H7 (cell line): ENCODE measurements around the gene MASP1. TPM values are rescaled to one million over a fixed set of nuclear protein-coding genes. Genes with fewer than 3 reads are reported as not detected.
A peak's percentile ranks its signal among the peaks of the same experiment; 100 is the strongest.

Source experiments
- DNase-seq: peaks from one replicate; pipeline ENCODE4 v3.0.0; 2012
- H3K27me3 ChIP-seq: 2 replicates; pipeline ENCODE4 v1.6.0; 2011; ENCODE audit warnings: mild to moderate bottlenecking, low read length; ENCODE audit not compliant: control insufficient read depth, insufficient read depth
- H3K36me3 ChIP-seq: replicated peaks from 2 replicates; pipeline ENCODE4 v1.5.1; 2011; ENCODE audit warnings: low read length; ENCODE audit not compliant: control insufficient read depth, insufficient read depth
- H3K4me3 ChIP-seq: 2 replicates; pipeline ENCODE4 v1.5.1; 2011; ENCODE audit warnings: low read depth, mild to moderate bottlenecking, control low read depth, low read length, moderate library complexity; ENCODE audit not compliant: insufficient read depth
- total RNA-seq: library from RNA; depleted of rRNA; stranded (reverse); fragments of >200 nt; shearing (Covaris generic); gene quantifications from 2 replicates; pipeline ENCODE4 v1.2.3, GENCODE V29; 2014; rRNA removed

The MASP1 gene
- 1.2 and 4.1 TPM in 2 replicates for total RNA-seq

GRCh38 chr3:187291512-187292132 is at the start of gene MASP1:
Gene MASP1 (minus strand): TSS chr3:187291737. CDS start chr3:187291632, 105 bp downstream.
- Histone ChIP-seq H3K27me3 (peaks cover 1% of the 10 kb centered on the region), H3K36me3 (no peaks in the 10 kb centered on the region), H3K4me3 (peak within 1 kb of the TSS; percentile 62)
- DNase-seq: peak; percentile 55

- H3K36me3 ChIP-seq: no peaks in the 10 kb centered on the region
- no peak overlapping the region for H3K4me3 ChIP-seq
- H3K27me3 ChIP-seq: no peaks in the 10 kb centered on the region
- DNase-seq: no peak
These were observed 49.0 kb upstream of the MASP1 start for GRCh38 chr3:187340578-187340977.

GRCh38 chr3:187336322-187336721 is 44.8 kb upstream of the MASP1 start:
- no peaks in the 10 kb centered on the region for H3K36me3 ChIP-seq
- no peak for DNase-seq
- no peak overlapping the region for H3K4me3 ChIP-seq
- no peaks in the 10 kb centered on the region for H3K27me3 ChIP-seq

- Histone ChIP-seq H3K4me3 (no peak overlapping the region), H3K36me3 (no peaks in the 10 kb centered on the region), H3K27me3 (no peaks in the 10 kb centered on the region)
- no peak for DNase-seq
These were observed 43.4 kb upstream of the MASP1 start for GRCh38 chr3:187334904-187335303.

GRCh38 chr3:187328691-187329090 is 37.2 kb upstream of the MASP1 start:
- no peaks in the 10 kb centered on the region for H3K36me3 ChIP-seq
- DNase-seq: no peak
- no peak overlapping the region for H3K4me3 ChIP-seq
- no peaks in the 10 kb centered on the region for H3K27me3 ChIP-seq

- no peaks in the 10 kb centered on the region for H3K27me3 ChIP-seq
- H3K4me3 ChIP-seq: no peak overlapping the region
- H3K36me3 ChIP-seq: no peaks in the 10 kb centered on the region
- no peak for DNase-seq
These were observed 36.3 kb upstream of the MASP1 start for GRCh38 chr3:187327845-187328244.

GRCh38 chr3:187325632-187326031 is 34.1 kb upstream of the MASP1 start:
- no peak for DNase-seq
- Histone ChIP-seq H3K27me3 (no peaks in the 10 kb centered on the region), H3K4me3 (no peak overlapping the region), H3K36me3 (no peaks in the 10 kb centered on the region)

- Histone ChIP-seq H3K36me3 (no peaks in the 10 kb centered on the region), H3K4me3 (no peak overlapping the region), H3K27me3 (no peaks in the 10 kb centered on the region)
- DNase-seq: no peak
These were observed 31.6 kb upstream of the MASP1 start for GRCh38 chr3:187323091-187323490.

GRCh38 chr3:187322291-187322690 is 30.8 kb upstream of the MASP1 start:
- no peak for DNase-seq
- no peaks in the 10 kb centered on the region for H3K36me3 ChIP-seq
- H3K4me3 ChIP-seq: no peak overlapping the region
- no peaks in the 10 kb centered on the region for H3K27me3 ChIP-seq

- Histone ChIP-seq H3K27me3 (no peaks in the 10 kb centered on the region), H3K36me3 (no peaks in the 10 kb centered on the region), H3K4me3 (no peak overlapping the region)
- DNase-seq: no peak
These were observed 30.2 kb upstream of the MASP1 start for GRCh38 chr3:187321766-187322165.

- no peaks in the 10 kb centered on the region for H3K36me3 ChIP-seq
- H3K4me3 ChIP-seq: no peak overlapping the region
- H3K27me3 ChIP-seq: no peaks in the 10 kb centered on the region
- DNase-seq: peak; percentile 74
These were observed 28.3 kb upstream of the MASP1 start for GRCh38 chr3:187319699-187320302.

- peak; percentile 58 for DNase-seq
- H3K27me3 ChIP-seq: no peaks in the 10 kb centered on the region
- no peak overlapping the region for H3K4me3 ChIP-seq
- no peaks in the 10 kb centered on the region for H3K36me3 ChIP-seq
These were observed 27.5 kb upstream of the MASP1 start for GRCh38 chr3:187318819-187319616.

- no peaks in the 10 kb centered on the region; the same call in 1 of the 2 replicates for H3K27me3 ChIP-seq
- no peaks in the 10 kb centered on the region for H3K36me3 ChIP-seq
- H3K4me3 ChIP-seq: no peak overlapping the region
- no peak for DNase-seq
These were observed 24.3 kb upstream of the MASP1 start for GRCh38 chr3:187315872-187316271.

- DNase-seq: no peak
- Histone ChIP-seq H3K4me3 (no peak overlapping the region), H3K27me3 (no peaks in the 10 kb centered on the region; the same call in 1 of the 2 replicates), H3K36me3 (no peaks in the 10 kb centered on the region)
These were observed 22.6 kb upstream of the MASP1 start for GRCh38 chr3:187314176-187314575.

GRCh38 chr3:187310954-187311470 is 19.5 kb upstream of the MASP1 start:
- H3K36me3 ChIP-seq: no peaks in the 10 kb centered on the region
- no peaks in the 10 kb centered on the region; the same call in 1 of the 2 replicates for H3K27me3 ChIP-seq
- H3K4me3 ChIP-seq: no peak overlapping the region
- no peak for DNase-seq
